Colonic mucosa (tissue), 4 donors: ENCODE results near the gene DUSP19. TPM values are rescaled to one million over a fixed set of nuclear protein-coding genes. Genes with fewer than 3 reads are reported as not detected.

Source experiments
- DNase-seq: peaks from one replicate; pipeline ENCODE4 v3.0.0-alpha.2; 2020
- H3K27ac ChIP-seq: fragments of 200-600 bp; one replicate; pipeline ENCODE4 v1.8.0; 2021
- H3K27me3 ChIP-seq: fragments of 200-600 bp; one replicate; pipeline ENCODE4 v1.8.0; 2021
- H3K36me3 ChIP-seq: fragments of 200-600 bp; one replicate; pipeline ENCODE4 v1.8.0; 2021
- H3K4me1 ChIP-seq: fragments of 200-600 bp; one replicate; pipeline ENCODE4 v1.8.0; 2021; ENCODE audit warnings: mild to moderate bottlenecking
- H3K4me3 ChIP-seq: fragments of 200-600 bp; one replicate; pipeline ENCODE4 v1.8.0; 2021
- H3K9ac ChIP-seq, 2 donors: one replicate each; pipeline ENCODE4 v1.7.0; 2013; ENCODE audit warnings: control low read depth in 2 of 2, low read depth in 2 of 2, low read length in 2 of 2
- H3K9me3 ChIP-seq: fragments of 200-600 bp; one replicate; pipeline ENCODE4 v1.8.0; 2021
- CTCF ChIP-seq: fragments of 200-600 bp; IDR thresholded peaks from one replicate; pipeline ENCODE4 v1.8.0; 2022; ENCODE audit warnings: antibody characterized with exemption, mild to moderate bottlenecking
- intact Hi-C: fragments of 100-400 bp; cut with DNase I; formaldehyde crosslinking; loops from one replicate; pipeline ENCODE4 v1.14.1; 2022
- total RNA-seq, 2 donors: library from RNA; stranded (reverse); fragmentation: NEBNext Ultra II Directional in 1 of 2; extraction: Animal tissue kit (Norgen Biotek cat#: 25700) in 1 of 2; gene quantifications; one replicate each; pipeline ENCODE4 v1.2.1, GENCODE V29; 2021
- donor health status: healthy.
- donor health status: DM: no; HTN: no; CAD: no.
- donor health status: DM: no; HTN: no; CAD: no.

The DUSP19 gene
- total RNA-seq, 2 donors from 2014 or later, result 2.0 to 2.5 TPM

GRCh38 chr2:183088061-183088460 lies 9.5 kb downstream of the DUSP19 start:
- intact Hi-C loops, result no loop called here
- Histone ChIP-seq H3K9ac (no peak overlapping the region), H3K9me3 (no peaks in the 10 kb centered on the region), H3K27me3 (no peaks in the 10 kb centered on the region), H3K36me3 (no peaks in the 10 kb centered on the region), H3K4me3 (no peak overlapping the region), H3K27ac (no peak overlapping the region), H3K4me1 (no peaks in the 10 kb centered on the region)
- no peak for DNase-seq
- no peak for TF ChIP-seq CTCF

GRCh38 chr2:183089192-183089851 lies 10.8 kb downstream of the DUSP19 start:
- Histone ChIP-seq H3K4me1 (no peaks in the 10 kb centered on the region), H3K27ac (no peak overlapping the region), H3K9ac (no peak overlapping the region), H3K36me3 (no peaks in the 10 kb centered on the region), H3K27me3 (no peaks in the 10 kb centered on the region), H3K9me3 (no peaks in the 10 kb centered on the region), H3K4me3 (no peak overlapping the region)
- intact Hi-C loops, result no loop called here
- TF ChIP-seq CTCF, result no peak
- no peak for DNase-seq

- TF ChIP-seq CTCF, result no peak
- H3K27me3 ChIP-seq, result no peaks in the 10 kb centered on the region
- H3K27ac ChIP-seq, result no peak overlapping the region
- no peaks in the 10 kb centered on the region for H3K9me3 ChIP-seq
- no peaks in the 10 kb centered on the region for H3K36me3 ChIP-seq
- H3K4me1 ChIP-seq, result no peaks in the 10 kb centered on the region
- no peak for DNase-seq
- H3K9ac ChIP-seq, result no peak overlapping the region
- no peak overlapping the region for H3K4me3 ChIP-seq
- intact Hi-C loops, result no loop called here
Observed at GRCh38 chr2:183091318-183091953, 12.9 kb downstream of the DUSP19 start.

GRCh38 chr2:183091954-183092345 lies 13.4 kb downstream of the DUSP19 start:
- no peaks in the 10 kb centered on the region for H3K9me3 ChIP-seq
- intact Hi-C loops, result no loop called here
- H3K4me3 ChIP-seq, result no peak overlapping the region
- no peak overlapping the region for H3K27ac ChIP-seq
- H3K9ac ChIP-seq, result no peak overlapping the region
- no peaks in the 10 kb centered on the region for H3K4me1 ChIP-seq
- TF ChIP-seq CTCF, result no peak
- no peaks in the 10 kb centered on the region for H3K36me3 ChIP-seq
- H3K27me3 ChIP-seq, result no peaks in the 10 kb centered on the region
- no peak for DNase-seq

- Histone ChIP-seq H3K9me3 (no peaks in the 10 kb centered on the region), H3K4me1 (no peaks in the 10 kb centered on the region), H3K27me3 (no peaks in the 10 kb centered on the region), H3K9ac (no peak overlapping the region), H3K4me3 (no peak overlapping the region), H3K36me3 (no peaks in the 10 kb centered on the region), H3K27ac (no peak overlapping the region)
- no peak for TF ChIP-seq CTCF
- intact Hi-C loops, result no loop called here
- no peak for DNase-seq
Observed at GRCh38 chr2:183093857-183094657, 15.5 kb downstream of the DUSP19 start.
